Ramos (cell line): ENCODE results near the gene CALML3.
"Not testable (repeated sequence)": the region's sequence is repeated elsewhere in the genome, so short reads cannot be mapped to it uniquely, and the experiment has no call there.

Experiments used
- in situ Hi-C: fragments of 300-500 bp; cut with MboI; formaldehyde crosslinking; loops from one replicate; pipeline ENCODE4 v1.14.3; 2022; ENCODE audit warnings: low sequenced_read_pairs; ENCODE audit not compliant: unreplicated experiment

CALML3 gene

GRCh38 chr10:5551531-5552375 is 27.0 kb downstream of the CALML3 start:
- in situ Hi-C loops = no loop called here

DNA sequence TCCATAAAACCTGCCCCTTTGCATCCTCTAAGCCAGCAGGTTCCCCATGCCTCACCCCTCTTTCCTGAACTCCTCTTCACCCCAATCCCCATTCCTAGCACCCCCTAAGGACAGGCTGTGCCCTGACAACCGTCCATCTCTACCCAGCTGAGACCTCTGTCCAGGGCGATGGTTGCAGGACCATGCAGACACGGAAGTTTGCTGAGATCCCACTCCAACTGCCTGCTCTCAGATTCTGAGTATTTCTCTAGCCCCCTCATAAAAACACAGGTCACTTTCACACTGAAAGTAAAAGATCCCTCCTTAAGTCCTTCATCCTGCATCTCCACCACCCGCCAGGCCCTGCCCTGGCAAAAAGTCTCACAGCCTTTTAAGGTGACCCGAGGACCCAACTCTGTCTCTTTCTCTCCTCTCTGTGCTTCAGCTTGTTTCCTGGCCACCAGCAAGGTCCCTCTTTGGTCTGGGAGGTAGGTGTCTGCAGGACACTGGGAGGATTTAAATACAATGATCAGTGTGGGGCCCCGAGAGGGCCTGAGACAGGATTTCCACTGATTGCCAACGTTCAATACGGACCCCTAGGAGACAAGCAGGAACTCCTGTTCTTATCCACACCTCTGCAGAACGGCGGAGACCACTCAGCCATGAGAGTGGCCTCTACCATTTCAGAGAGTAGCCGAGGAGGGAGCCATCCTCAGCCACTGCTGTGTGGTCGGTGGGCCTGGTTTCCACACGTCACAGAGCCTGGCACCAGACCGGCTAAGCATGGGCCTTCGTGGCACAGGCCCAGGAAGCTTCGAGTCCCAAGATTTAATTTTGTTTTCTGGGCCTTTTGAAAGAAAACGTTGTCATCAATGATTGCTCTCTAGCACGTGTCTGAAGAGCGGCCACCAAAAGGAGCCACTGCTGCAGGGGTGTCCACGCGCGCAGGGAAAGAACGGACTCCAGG is 27.9 kb downstream of the CALML3 start:
- in situ Hi-C loops = no loop called here

- in situ Hi-C loops = no loop called here
Observed at GRCh38 chr10:5553400-5554170, 28.8 kb downstream of the CALML3 start.

- in situ Hi-C loops = no loop called here
Observed at GRCh38 chr10:5555021-5555510, 30.3 kb downstream of the CALML3 start.

DNA sequence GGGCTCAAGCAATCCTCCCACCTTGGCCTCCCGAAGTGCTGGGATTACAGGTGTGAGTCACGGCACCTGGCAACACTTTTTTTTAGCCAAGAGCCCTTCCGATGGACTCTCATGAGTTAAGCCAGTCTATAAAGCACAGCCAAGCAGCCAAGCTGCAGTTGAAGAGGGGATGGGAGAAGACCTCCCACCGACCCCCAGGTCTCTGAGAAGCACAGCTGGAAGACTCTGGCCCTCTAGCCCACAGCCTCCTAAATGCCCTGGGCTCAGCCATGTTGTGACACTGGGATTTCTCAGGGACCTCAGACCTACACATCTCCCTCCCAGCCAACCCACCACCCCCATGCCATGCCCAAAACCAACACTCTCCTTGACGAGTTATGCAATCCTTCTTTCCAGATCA is 31.1 kb downstream of the CALML3 start:
- in situ Hi-C loops = no loop called here

DNA sequence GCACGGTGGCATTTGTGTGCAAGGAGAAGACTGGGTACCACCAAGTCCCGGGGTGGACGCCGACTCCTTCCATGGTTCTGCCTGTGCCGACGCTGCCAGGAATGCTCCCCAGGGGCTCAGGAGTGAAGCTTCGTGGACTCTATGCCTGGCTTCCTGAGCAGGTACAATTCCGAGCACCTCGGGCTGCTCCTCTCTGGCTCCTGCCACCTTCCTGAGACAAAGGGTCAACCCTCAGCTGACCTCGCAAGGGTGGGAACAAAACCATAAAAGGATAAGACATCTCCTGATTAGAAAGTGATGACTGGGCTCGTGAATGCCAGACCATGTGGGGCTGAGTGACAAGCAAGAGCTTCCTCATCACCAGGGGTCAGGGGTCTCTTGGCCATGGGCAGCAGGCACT is 31.8 kb downstream of the CALML3 start:
- in situ Hi-C loops = no loop called here

GRCh38 chr10:5557040-5557721 is 32.4 kb downstream of the CALML3 start:
- in situ Hi-C loops = no loop called here

GRCh38 chr10:5557799-5558771 is 33.3 kb downstream of the CALML3 start:
- in situ Hi-C loops = no loop called here

DNA sequence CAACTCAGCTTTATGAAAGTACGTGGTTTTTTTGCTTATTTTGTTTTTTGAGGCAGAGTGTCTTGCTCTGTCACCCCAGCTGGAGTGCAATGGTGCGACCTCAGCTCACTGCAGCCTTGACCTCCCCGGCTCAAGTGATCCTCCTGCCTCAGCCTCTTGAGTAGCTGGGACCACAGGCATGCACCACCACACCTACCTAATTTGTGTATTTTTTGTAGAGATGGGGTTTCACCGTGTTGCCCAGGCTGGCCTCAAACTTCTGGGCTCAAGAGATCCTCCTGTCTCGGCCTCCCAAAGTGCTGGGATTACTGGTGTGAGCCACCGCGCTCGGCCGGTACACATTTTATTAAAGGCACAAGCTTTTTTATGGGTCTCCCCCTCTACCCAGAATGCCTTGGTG is 34.3 kb downstream of the CALML3 start:
- in situ Hi-C loops = not testable (repeated sequence)

DNA sequence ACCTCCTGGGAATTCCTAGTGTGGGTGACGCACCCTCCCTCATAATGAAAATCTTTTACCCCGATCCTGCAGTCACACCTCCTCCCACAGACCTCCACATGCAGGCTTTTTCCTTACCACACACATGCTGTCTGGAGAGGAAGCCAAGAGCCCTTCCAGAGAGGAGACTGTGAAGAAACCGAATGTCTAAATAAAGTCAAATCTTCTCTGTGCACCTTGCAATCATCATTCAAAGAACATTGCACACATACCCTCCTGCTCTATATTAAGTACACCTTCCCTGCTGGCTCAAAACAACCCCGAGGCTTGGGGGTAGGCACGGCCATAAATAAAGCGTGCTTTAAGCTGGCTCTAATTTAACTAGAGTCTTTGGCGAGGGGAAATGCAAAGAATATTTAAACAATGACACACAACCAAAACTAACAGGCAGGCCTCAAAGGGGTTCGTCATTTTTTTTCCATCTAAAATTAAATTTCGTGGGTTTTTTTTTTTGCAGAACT is 34.9 kb downstream of the CALML3 start:
- in situ Hi-C loops = no loop called here

DNA sequence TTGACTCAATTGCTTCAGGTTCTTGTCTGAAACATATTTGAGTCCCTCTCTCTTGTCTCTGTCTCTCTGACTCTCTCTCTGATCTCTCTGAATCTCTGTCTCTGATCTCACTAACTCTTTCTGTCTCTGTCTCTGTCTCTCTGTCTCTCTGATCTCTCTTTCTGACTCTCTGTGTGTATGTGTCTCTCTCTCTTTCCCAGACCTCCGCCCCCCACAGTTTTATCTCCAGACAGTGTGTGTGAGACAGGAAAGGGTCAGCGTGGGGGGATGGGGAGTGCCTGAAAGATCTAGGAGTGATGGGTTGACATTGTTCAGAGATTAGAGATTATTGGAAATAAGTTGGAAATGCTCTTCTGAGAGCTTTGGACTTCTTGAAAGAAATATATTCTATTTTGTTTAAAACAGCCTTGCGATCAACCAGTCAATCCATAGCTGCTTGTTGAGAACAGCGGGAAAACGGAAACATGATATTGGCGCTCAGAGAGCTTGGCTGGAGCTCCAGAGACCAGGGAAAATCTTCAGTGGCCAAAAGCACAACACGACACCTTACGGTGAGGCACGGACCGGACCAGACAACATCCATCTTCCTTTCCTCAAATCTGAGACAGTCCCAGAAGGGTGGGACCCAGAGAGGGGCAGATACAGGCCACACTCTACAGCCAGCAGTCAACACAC is 35.5 kb downstream of the CALML3 start:
- in situ Hi-C loops = no loop called here

GRCh38 chr10:5560817-5561703 is 36.3 kb downstream of the CALML3 start:
- in situ Hi-C loops = no loop called here

DNA sequence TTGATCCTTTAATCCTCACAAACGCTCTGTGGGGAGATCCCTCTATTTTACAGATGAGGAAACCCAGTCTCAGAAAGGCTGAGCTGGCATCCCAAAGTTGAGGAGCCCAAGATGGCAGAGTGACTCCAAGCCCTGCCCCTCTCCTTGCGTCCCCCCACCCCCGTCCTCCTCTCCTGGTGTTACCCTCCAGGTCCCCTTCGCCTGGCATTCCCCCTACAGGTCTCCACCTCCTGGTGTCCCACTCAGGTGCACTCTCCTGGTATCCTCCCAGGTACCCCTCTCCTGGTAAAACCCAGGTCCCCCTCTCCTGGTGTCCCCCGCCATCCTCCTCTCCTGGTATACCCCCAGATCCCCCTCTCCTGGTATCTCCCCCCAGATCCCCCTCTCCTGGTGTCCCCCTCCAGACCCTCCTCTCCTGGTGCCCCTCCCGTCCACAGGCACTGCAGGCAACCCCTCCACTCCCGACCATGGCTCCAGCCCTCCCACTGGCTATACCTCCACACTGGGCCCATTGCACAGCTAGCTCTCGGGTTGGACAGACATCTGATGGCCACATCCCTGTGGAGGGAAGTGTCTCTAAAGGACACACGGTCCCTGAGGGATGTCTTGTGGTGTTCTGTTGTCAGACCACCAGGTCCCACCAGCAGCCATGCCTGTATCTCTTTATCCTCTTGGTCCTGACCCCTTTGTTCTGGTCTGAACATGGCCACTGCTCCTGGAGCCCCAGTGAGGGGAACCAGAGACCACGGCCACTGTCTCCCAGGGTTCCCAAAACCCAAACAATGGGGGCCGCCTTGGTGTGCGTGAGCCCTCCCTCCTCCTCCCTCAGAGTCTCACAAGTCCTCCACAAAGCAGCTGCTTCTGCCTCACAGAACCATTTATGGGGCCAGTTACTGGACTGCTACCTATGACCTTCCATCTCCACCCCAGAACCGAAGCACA is 37.2 kb downstream of the CALML3 start:
- in situ Hi-C loops = no loop called here

DNA sequence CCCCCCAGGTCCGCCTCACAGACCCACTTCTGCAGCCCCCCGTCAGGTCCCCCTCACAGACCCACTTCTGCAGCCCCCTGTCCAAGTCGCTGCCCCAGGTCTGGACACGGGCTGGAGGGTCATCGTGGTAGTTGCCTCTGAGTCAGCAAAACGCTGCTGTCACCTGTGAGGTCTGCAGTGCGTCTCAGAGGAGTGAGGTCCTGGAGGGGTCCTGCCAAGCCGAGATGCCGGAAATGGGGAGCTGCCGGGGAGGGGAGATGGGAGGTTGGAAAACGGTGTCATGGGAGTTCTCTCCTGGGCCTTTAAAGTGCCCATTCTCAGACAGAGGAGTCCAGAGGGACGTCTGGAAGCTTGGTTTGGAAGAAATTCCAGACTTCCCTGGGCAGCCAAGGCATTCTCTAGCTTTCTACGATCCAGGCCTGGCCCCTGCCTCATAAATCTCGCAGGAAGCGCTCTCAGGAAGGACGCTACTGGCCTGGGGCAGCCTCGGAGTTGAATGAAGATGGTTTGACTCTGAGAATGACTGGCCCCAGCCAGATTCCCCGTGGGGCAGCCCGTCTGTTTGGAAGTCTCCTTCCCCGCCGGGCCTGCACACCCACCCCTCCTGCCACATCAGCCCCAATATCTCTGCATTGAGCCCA is 38.7 kb downstream of the CALML3 start:
- in situ Hi-C loops = no loop called here

DNA sequence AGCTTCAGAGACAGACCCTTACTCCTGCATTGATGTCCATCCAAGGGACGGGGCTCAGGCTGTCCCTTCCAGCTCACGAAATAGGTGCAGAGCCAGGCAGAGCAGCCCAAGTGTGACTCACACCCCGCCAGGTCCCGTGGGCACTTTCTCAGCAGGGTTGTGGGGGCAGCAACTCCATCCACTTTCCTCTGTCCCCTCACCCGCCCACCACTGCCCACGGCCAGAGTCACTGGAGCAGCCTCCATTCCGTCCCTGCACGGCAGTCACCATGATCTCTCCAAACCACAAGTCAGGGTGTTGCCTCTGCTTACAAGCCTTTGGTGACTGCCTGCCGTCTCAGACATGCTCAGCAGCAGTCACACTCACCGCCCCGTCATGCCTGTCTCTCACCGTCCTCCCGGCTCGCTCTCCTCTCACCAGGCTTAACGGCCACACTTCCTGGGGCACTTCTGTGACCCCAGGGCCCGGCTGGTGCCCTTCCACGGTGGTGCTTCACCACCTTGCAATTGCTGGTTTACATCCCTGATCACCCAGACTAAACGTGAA is 39.3 kb downstream of the CALML3 start:
- in situ Hi-C loops = no loop called here
